Measurements from ENCODE around the gene SIRPB2.

GRCh38 chr20:1449370-1449769 is 41.9 kb downstream of the SIRPB2 start:
- no peak for TF ChIP-seq POLR2AphosphoS5 (IDR thresholded peaks at IDR 0.05; ENCODE audit: insufficient read depth, low read depth, low read length)
- TF ChIP-seq CTCF (IDR thresholded peaks at IDR 0.05; ENCODE audit: extremely low read depth in 1 of 2, insufficient read depth in 1 of 2, low read depth in 1 of 2, low read length in 2 of 2): no peak

Measured in endothelial cell of umbilical vein (primary cell).